Fibroblast of the aortic adventitia (primary cell): ENCODE results near the gene DNAJB12. TPM values are rescaled to one million over a fixed set of nuclear protein-coding genes. Genes with fewer than 3 reads are reported as not detected.
"Not testable (repeated sequence)": the region's sequence is repeated elsewhere in the genome, so short reads cannot be mapped to it uniquely, and the experiment has no call there.

Experiments
- DNase-seq: peaks from one replicate; pipeline ENCODE4 v3.0.0-alpha.2; 2010; ENCODE audit warnings: low read depth
- H3K4me3 ChIP-seq: 2 replicates; pipeline ENCODE4 v1.5.1; 2011; ENCODE audit warnings: low read depth, mild to moderate bottlenecking, control low read depth, low read length, moderate library complexity
- total RNA-seq: library from RNA; depleted of rRNA; stranded (reverse); fragments of >200 nt; gene quantifications from 2 replicates; pipeline ENCODE4 v1.2.3, GENCODE V29; 2012; ENCODE audit warnings: low replicate concordance
- TF ChIP-seq, protein P1 (sequence below): IDR thresholded peaks from 2 replicates; pipeline ENCODE4 v1.5.1; 2011; ENCODE audit warnings: mild to moderate bottlenecking, low read length, control low read depth, inconsistent platforms; ENCODE audit not compliant: insufficient read depth

Gene DNAJB12
- total RNA-seq, 1 donor = 24.5 TPM

DNA sequence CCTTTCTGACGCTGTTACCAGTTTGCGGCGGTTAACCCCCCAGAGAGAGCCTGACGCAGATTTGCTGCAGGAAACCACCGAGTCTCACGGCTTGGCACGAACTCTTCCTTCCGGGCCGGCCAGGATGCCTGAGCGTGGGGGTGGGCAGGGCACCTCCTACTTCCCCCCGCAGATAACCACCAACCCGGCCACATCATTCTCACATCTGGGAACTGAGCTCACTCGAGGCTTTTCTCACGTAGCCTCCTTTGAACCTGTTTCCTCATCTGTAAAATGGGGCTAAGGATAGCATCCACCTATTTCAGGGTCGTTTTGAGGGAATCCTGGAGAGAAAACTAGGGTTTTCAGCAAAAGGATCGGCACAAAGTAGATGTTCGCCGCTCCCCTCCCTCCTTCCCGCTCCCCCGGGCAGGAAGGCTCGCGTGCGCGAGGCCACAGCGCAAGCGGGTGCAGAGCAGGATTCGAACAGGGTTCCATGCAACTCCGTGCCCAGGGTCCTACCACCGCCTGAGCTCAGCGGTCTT, 57.4 kb downstream of the DNAJB12 start:
- TF ChIP-seq, protein P1, sequence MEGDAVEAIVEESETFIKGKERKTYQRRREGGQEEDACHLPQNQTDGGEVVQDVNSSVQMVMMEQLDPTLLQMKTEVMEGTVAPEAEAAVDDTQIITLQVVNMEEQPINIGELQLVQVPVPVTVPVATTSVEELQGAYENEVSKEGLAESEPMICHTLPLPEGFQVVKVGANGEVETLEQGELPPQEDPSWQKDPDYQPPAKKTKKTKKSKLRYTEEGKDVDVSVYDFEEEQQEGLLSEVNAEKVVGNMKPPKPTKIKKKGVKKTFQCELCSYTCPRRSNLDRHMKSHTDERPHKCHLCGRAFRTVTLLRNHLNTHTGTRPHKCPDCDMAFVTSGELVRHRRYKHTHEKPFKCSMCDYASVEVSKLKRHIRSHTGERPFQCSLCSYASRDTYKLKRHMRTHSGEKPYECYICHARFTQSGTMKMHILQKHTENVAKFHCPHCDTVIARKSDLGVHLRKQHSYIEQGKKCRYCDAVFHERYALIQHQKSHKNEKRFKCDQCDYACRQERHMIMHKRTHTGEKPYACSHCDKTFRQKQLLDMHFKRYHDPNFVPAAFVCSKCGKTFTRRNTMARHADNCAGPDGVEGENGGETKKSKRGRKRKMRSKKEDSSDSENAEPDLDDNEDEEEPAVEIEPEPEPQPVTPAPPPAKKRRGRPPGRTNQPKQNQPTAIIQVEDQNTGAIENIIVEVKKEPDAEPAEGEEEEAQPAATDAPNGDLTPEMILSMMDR = no peak
- peak overlapping the region; percentile 67 for H3K4me3 ChIP-seq
- peak; percentile 97 for DNase-seq

DNA sequence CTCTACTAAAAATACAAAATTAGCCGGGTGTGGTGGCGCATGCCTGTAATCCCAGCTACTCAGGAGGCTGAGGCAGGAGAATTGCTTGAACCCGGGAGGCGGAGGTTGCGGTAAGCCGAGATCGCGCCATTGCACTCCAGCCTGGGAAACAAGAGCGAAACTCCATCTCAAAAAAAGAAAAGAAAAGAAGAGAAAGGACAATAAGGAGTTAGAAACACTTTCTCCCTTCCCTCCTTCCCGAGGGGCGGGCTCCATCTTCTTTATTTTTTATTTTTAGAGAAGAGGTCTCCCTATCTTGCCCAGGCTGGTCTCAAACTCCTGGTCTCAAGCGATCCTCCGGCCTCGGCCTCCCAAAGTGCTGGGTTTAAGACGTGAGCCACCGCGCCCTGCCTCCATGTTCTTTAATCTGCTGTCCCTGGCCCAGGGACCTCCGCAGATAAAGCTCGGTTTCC, 57.9 kb downstream of the DNAJB12 start:
- DNase-seq = not testable (repeated sequence)
- H3K4me3 ChIP-seq = peak overlapping the region; percentile 5

DNA sequence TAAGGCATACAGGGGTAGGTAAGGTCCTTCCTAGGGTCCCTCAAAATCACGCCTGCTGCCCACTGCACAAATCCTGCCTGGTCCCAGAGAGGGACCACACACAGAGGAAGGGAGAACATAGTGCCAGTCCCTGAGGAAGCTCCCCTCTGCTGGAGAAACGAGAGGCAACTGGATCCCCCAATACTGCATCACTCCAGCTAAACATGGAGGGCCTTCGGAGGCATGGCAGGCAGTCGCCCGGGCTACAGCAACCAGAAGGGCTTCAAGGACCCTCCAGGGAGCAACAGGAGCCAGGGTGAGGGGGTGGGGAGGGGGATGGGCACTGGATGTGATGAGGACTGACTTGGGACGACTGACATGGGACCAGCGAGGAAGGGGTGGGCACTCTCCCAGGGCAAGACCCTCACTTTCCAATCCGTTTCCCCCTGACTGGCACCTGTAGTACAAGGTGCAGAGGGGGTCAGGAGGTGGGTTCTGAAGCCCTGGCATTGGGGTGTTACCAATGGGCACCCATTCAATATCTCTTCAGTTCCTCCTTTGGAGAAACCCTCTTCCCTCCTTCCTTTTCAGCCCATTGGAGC, 59.3 kb downstream of the DNAJB12 start:
- TF ChIP-seq, protein P1 = no peak
- no peak for DNase-seq
- H3K4me3 ChIP-seq = no peak overlapping the region

DNA sequence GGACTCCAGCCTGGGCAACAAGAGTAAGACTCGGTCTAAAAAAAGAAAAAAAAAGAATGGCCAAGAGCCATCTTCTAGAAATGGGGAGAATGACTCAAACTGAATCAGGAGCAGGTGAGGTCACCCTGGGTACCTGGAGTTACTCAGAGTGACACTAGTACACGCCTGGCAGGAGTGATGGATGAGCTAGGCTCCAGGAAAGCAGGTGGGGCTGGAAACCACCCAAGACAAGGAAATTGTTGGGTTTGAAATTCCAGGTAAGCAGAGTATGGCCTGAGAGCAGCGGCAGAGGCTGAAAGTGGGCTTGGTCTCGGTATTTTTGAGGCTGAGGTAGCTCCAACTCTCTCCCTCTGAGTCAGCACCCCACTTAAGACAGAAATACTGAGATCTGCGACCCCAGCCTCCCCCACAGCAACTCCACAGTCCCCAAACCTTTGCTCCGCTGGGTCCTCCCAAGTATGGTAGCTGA, 62.5 kb downstream of the DNAJB12 start:
- no peak overlapping the region for H3K4me3 ChIP-seq
- no peak for DNase-seq

GRCh38 chr10:72291019-72291532, 63.6 kb downstream of the DNAJB12 start:
- no peak overlapping the region for H3K4me3 ChIP-seq
- TF ChIP-seq, protein P1 = no peak
- no peak for DNase-seq

More for the DNA sequence above, 62.5 kb downstream of the DNAJB12 start:
- TF ChIP-seq, protein P1 = no peak

GRCh38 chr10:72285972-72286521, 68.7 kb downstream of the DNAJB12 start:
- DNase-seq = no peak
- TF ChIP-seq, protein P1 = no peak

GRCh38 chr10:72283131-72283530, 71.6 kb downstream of the DNAJB12 start:
- H3K4me3 ChIP-seq = no peak overlapping the region
- TF ChIP-seq, protein P1 = no peak
- DNase-seq = no peak

More at GRCh38 chr10:72285972-72286521, 68.7 kb downstream of the DNAJB12 start:
- no peak overlapping the region for H3K4me3 ChIP-seq
